Activated naive CD4-positive, alpha-beta T cell treated with anti-CD3 and anti-CD28 coated beads, Interleukin-2, amount 10 ng/mL, durations not matched to agents 7 days and 5 days (primary cell): ENCODE results near the gene NTNG1.

Source experiments
- CTCF ChIA-PET: fragments of 350-600 bp; sonication (Branson Sonifier 250); formaldehyde crosslinking; loops from one replicate; lab custom pipeline; 2021; ENCODE audit warnings: antibody characterized with exemption; lab: Charles Lee
- DNase-seq: peaks from one replicate; pipeline ENCODE4 v3.0.0-alpha.2; 2020
- H3K27ac Mint-ChIP-seq: one replicate; pipeline ENCODE4 v1.8.0; 2021; ENCODE audit warnings: mild to moderate bottlenecking, moderate library complexity, mixed read lengths
- H3K27me3 Mint-ChIP-seq: one replicate; pipeline ENCODE4 v1.8.0; 2021; ENCODE audit warnings: mild to moderate bottlenecking, mixed read lengths
- H3K36me3 Mint-ChIP-seq: one replicate; pipeline ENCODE4 v1.8.0; 2021; ENCODE audit warnings: mixed read lengths
- H3K4me1 Mint-ChIP-seq: one replicate; pipeline ENCODE4 v1.8.0; 2021; ENCODE audit warnings: mixed read lengths
- H3K4me3 Mint-ChIP-seq: one replicate; pipeline ENCODE4 v1.8.0; 2021; ENCODE audit warnings: mild to moderate bottlenecking, moderate library complexity, mixed read lengths
- H3K9me3 Mint-ChIP-seq: one replicate; pipeline ENCODE4 v1.8.0; 2021; ENCODE audit warnings: mixed read lengths

Gene NTNG1

DNA sequence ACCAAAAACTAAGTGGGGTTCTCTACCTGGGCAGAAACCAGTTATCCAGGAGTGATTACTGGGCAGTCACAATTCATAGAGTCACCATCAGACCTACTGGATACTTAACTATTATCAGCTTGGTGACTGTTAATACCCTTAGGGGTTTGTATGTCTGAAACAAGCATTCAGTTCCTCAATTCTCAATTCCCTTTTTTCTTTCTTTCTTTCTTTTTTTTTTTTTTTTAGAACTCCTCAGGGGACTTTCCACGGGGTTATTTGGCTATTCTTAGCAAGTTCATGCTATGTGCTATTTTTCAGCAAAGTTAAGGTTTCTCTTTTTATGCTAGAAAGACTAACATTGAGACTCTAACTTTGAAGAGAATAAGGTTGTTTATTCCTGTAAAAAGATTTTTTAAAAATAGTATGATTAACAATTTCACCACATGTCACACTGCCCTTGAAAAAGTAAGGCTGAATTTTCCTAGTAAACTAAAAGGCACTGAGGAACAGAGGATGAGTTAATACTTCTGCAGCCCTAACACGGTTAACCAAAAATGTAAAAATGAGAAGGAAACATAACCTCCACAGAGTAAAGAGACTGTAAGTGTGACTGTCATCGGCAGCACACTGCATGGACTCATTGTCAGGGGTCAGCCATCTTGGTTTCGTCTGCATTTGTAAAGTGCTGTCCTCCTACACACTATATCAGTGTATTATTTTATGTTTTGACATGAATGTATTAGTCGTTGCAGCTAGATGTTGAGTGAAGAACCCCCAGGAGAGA, 310.2 kb downstream of the NTNG1 start:
- Mint-ChIP-seq H3K4me3 (no peak overlapping the region), H3K27me3 (no peaks in the 10 kb centered on the region), H3K9me3 (no peaks in the 10 kb centered on the region), H3K27ac (no peak overlapping the region), H3K4me1 (no peaks in the 10 kb centered on the region), H3K36me3 (no peaks in the 10 kb centered on the region)
- CTCF ChIA-PET = no interaction called here
- DNase-seq = no peak

DNA sequence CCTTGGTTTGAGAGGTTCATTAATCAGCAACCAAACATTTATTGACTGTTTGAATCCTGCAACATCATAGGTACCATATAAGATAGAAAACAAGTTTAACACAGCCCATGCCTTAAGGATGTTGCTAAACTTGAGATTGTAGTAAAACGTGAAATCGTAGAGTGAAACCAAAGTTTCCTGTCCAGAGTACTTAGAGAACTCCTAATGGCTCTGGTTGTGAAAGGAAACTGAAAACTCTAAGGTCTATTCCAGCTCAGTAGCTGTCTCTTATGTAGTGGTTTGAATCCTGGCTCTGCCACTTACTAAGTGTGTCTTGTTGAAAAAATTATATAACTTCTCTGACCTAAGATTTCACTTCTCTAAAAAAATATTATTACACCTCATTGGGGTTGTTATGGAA, 310.9 kb downstream of the NTNG1 start:
- Mint-ChIP-seq H3K4me1 (no peaks in the 10 kb centered on the region), H3K36me3 (no peaks in the 10 kb centered on the region), H3K27ac (no peak overlapping the region), H3K4me3 (no peak overlapping the region), H3K27me3 (no peaks in the 10 kb centered on the region), H3K9me3 (no peaks in the 10 kb centered on the region)
- DNase-seq = no peak
- CTCF ChIA-PET = no interaction called here

DNA sequence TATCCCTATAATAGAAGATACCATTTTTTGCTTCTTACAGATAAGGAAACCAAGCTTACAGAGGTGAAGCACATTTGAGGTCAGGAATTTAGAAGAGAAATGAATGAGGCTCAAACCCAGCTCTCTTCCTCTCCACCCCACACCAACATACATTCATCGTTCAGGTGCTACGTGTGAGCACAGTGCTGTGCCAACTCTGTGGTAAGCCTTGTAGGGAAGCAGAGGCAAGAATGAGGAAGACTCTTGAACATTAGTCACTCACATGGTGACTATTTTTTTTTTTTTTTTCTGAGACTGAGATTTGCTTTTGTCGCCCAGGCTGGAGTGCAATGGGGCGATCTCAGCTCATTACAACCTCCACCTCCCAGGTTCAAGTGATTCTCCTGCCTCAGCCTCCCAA, 314.0 kb downstream of the NTNG1 start:
- Mint-ChIP-seq H3K27me3 (no peaks in the 10 kb centered on the region), H3K27ac (no peak overlapping the region), H3K4me1 (no peaks in the 10 kb centered on the region), H3K4me3 (no peak overlapping the region), H3K9me3 (no peaks in the 10 kb centered on the region), H3K36me3 (no peaks in the 10 kb centered on the region)
- CTCF ChIA-PET = no interaction called here
- DNase-seq = no peak

DNA sequence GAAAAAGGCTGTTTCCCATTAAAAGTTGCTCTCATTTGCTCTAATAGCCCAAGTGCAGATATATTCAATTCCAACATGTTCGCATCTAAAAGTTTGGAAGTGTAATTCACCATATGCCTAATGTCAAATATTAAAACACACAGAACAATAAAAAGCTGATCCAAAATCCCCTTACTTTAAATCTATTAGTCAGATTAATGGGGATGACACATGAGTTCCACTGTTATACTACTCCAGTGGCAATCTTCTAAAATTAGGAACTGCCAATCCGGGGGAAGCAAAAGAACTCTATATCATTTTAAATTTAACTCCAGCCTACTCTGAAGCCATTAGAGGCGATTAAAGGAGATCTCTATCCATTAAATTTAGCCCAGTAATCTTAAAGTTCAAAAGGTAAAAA, 317.1 kb downstream of the NTNG1 start:
- Mint-ChIP-seq H3K36me3 (no peaks in the 10 kb centered on the region), H3K9me3 (no peaks in the 10 kb centered on the region), H3K27me3 (no peaks in the 10 kb centered on the region), H3K4me1 (no peaks in the 10 kb centered on the region), H3K27ac (no peak overlapping the region), H3K4me3 (no peak overlapping the region)
- CTCF ChIA-PET = no interaction called here
- no peak for DNase-seq

DNA sequence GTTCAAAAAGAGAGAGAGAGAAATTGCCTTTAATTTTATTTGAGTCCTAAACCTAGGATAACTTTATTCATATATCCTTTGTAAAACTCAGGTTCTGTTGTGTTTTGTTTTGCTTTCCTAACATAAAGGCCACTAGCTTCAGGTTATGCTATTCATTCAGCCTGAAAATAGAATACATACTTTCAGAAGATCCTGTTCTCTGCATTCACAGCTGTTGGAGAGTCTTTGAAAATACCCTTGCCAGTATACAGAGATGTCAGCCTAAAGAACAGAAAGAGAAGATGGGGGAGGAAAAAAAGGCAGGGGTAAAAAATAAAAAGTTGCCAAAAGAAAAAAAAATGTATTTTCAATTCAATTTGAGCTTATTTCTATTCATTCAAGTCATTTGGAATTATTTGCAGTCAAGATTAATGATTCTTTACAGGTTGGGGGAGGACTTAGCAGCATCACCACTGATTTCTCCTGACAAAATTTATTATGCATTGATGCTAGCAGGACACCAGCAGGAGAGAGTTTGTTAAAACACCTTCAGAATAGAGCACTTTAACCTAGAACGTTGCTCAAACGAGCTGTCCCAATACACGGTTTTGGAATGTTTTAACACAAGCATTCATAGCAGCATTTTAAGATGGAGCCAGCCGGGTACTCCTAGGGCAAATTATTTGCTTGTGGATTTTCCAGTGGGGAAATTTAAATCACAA, 318.5 kb downstream of the NTNG1 start:
- no peaks in the 10 kb centered on the region for H3K36me3 Mint-ChIP-seq
- H3K4me1 Mint-ChIP-seq = no peaks in the 10 kb centered on the region
- H3K9me3 Mint-ChIP-seq = no peaks in the 10 kb centered on the region
- H3K27ac Mint-ChIP-seq = no peak overlapping the region
- CTCF ChIA-PET = interaction anchor here (0.6 kb wide), 1 partner anchor 252 kb away, joined by 3 read pairs; no protein-coding TSS in a partner anchor
- DNase-seq = no peak
- no peaks in the 10 kb centered on the region for H3K27me3 Mint-ChIP-seq
- no peak overlapping the region for H3K4me3 Mint-ChIP-seq

DNA sequence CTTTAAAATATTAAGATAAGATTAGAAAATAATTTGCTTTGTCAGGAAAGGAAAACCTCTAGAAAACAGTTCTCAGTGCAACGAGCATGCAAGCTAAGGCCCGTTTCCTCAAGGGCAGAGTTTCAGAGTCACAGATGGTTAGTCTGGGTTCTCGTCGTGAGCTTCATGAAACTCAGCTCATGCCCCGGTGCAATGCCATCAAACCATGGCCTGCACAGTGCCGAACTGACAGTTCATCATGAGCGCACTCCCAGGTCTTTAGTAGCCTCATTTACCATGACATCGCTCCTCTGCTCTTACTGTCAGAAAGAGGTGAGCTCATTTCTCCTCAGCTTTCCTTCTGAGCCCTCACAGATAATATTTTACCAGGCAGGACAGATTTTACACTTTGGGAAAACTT, 319.2 kb downstream of the NTNG1 start:
- H3K36me3 Mint-ChIP-seq = no peaks in the 10 kb centered on the region
- no peak overlapping the region for H3K4me3 Mint-ChIP-seq
- no peaks in the 10 kb centered on the region for H3K4me1 Mint-ChIP-seq
- H3K9me3 Mint-ChIP-seq = no peaks in the 10 kb centered on the region
- no peaks in the 10 kb centered on the region for H3K27me3 Mint-ChIP-seq
- CTCF ChIA-PET = no interaction called here
- DNase-seq = no peak
- no peak overlapping the region for H3K27ac Mint-ChIP-seq

DNA sequence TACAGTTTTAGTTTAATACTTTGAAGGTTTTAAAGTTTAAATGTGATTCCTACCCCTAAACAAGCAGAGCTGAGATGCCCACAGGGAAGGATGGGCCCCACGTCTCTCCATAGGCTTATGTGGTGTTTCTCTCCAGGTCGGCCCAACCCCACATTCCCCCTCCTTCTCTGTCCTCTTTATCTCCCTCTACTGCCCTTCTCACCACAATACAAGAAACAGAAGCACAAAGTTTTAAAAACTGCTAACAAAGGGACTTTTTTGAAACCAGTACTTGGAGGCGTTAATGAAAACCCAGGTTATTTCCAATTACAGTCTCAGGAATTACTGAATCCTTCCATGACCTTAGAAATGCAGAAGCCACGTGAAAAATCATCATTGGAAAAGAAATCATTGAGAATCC, 324.0 kb downstream of the NTNG1 start:
- no peaks in the 10 kb centered on the region for H3K9me3 Mint-ChIP-seq
- no peaks in the 10 kb centered on the region for H3K4me1 Mint-ChIP-seq
- no peak for DNase-seq
- H3K36me3 Mint-ChIP-seq = no peaks in the 10 kb centered on the region
- no peak overlapping the region for H3K27ac Mint-ChIP-seq
- CTCF ChIA-PET = no interaction called here
- H3K27me3 Mint-ChIP-seq = no peaks in the 10 kb centered on the region
- no peak overlapping the region for H3K4me3 Mint-ChIP-seq

DNA sequence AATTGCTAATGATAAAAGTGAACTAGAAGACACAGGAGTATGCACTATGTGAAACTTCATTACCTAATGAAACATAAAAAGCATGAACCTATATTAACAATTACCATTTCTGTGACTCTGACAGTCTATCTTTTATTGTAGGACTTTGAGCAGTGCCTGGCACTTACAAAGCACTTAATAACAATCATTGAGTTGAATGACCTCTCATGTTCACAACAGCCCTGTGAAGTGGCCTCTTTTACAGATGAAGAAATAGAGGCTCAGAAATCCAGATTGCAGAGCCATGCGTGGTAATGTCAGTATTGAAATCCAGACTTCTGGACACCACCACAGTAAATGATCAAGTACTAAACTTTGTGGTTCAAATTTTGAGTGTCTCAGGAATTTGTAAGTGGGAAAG, 326.4 kb downstream of the NTNG1 start:
- Mint-ChIP-seq H3K27me3 (no peaks in the 10 kb centered on the region), H3K36me3 (no peaks in the 10 kb centered on the region), H3K4me1 (no peaks in the 10 kb centered on the region), H3K27ac (no peak overlapping the region), H3K9me3 (no peaks in the 10 kb centered on the region), H3K4me3 (no peak overlapping the region)
- CTCF ChIA-PET = no interaction called here
- no peak for DNase-seq

DNA sequence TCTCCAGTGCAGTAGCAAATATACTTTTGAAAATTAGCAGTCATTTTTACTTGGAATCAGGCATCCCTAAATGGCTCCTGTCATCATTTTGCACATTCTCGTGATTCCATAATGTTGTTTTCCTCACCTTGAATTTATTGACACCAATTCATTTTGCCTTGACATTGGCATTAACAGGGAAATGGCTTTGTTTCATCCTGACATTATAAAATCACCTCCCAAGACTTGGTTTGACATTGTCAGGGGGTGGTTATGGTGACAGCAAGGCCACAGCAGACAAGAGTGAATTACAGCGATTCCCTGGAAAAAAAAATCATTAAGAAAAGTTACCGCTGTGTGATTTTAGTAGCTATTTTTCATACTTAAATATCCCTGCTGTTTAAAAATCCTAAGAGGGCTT, 327.0 kb downstream of the NTNG1 start:
- no peak for DNase-seq
- CTCF ChIA-PET = no interaction called here
- H3K27ac Mint-ChIP-seq = no peak overlapping the region
- no peaks in the 10 kb centered on the region for H3K9me3 Mint-ChIP-seq
- no peaks in the 10 kb centered on the region for H3K36me3 Mint-ChIP-seq
- H3K4me3 Mint-ChIP-seq = no peak overlapping the region
- no peaks in the 10 kb centered on the region for H3K27me3 Mint-ChIP-seq
- H3K4me1 Mint-ChIP-seq = no peaks in the 10 kb centered on the region

DNA sequence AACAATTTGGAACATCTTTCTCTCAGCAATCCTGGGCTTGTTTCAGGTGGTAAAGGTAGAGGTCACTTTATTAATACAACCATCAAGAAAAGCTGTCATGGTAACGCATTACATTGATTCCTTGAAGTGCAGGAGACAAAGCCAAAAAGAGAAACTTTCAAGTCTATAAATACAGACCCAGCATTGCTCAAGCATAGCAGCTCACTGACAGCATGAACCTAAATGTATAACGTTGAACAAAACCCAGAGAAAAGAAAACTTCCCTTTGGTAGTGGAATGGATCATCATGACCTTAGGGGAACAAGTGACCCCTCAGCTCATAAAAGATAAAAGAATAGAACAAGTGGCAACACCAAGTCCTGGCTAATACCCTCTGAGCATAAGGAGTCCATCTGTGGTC, 332.2 kb downstream of the NTNG1 start:
- Mint-ChIP-seq H3K27me3 (no peaks in the 10 kb centered on the region), H3K36me3 (no peaks in the 10 kb centered on the region)
- CTCF ChIA-PET = no interaction called here

DNA sequence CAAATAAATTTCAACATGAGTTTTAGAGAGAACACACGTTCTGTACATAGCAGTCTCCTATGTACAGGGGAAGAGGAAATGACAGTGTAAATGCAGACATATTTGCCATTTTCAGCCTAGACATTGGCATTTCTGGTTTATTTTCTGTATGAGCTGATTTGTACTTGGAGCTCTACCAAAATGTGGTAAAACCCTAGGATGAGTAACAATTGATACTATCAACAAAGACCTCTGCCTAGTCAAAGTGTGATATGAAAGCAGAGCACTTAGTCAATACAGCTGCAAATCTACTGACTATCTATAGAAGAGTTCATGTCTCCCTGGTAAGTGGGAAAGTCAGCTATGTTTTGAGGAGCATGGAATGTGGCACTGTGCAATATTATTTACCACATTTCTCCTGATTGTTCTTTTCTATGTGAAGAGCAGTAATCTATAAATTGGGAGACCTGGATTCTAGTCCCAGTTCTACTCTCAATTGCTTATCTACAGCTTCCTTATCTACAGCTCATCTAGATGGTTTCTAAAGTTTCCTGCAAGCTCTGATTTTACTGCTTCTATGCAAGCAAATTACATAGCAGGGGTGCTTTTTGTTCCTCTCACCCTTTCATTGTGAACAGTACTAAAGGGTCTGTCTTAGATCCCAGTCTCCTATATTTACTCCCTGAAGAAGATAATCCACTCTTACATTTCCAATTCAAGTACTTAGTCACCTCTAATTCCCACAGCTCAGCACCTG, 334.2 kb downstream of the NTNG1 start:
- Mint-ChIP-seq H3K27me3 (peaks cover 7% of the 10 kb centered on the region), H3K36me3 (no peaks in the 10 kb centered on the region), H3K27ac (no peak overlapping the region), H3K4me1 (no peaks in the 10 kb centered on the region), H3K9me3 (no peaks in the 10 kb centered on the region), H3K4me3 (no peak overlapping the region)
- DNase-seq = no peak
- CTCF ChIA-PET = interaction anchor here (0.9 kb wide), 1 partner anchor 8 kb away, joined by 3 read pairs; no protein-coding TSS in a partner anchor

More for the DNA sequence above, 332.2 kb downstream of the NTNG1 start:
- Mint-ChIP-seq H3K9me3 (no peaks in the 10 kb centered on the region), H3K27ac (no peak overlapping the region), H3K4me3 (no peak overlapping the region), H3K4me1 (no peaks in the 10 kb centered on the region)
- DNase-seq = no peak

DNA sequence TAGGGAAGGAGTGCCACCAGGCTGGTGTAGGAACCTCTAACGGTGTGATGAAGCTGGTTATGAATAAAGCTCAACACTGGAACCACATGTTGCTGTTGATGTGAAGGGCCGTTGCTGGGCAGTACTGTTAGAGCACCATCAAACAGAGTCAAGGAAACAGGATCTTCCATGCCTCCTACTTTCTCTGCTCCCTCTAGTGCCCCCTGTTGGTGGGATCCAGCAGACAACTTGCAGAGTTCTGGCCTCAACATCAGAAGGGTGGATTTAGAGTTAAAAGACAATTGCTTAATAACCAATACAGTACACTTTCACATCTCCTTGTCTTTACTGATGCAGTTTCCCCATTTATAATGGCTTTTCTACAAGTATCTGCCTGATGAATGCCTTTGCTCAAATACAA, 336.4 kb downstream of the NTNG1 start:
- no peak overlapping the region for H3K4me3 Mint-ChIP-seq
- H3K36me3 Mint-ChIP-seq = no peaks in the 10 kb centered on the region
- CTCF ChIA-PET = no interaction called here

DNA sequence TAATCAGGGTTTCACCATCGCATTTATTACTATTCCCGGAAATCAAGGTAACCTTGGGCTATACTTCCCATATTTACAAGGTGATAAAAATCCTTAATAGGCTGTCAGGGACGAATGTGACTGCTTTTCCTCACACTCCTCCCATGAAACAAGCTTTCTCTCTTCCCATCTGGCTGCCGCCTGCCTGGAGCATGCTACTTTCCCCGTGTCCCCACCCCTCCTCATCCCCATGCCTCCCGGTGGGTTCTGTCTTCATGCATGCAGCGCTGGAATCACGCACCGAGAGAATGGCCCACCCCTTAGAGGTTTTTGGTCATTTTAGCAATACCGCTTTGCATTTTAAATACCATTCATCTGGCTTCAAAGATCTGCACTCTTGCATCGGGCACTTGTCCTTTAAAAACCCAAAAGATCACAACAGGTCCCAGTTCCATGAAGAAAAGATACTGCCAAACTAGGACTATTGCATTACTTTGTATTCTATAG, 339.1 kb downstream of the NTNG1 start:
- no peak overlapping the region for H3K27ac Mint-ChIP-seq
- CTCF ChIA-PET = no interaction called here
- no peak overlapping the region for H3K4me3 Mint-ChIP-seq

More for the DNA sequence above, 336.4 kb downstream of the NTNG1 start:
- Mint-ChIP-seq H3K9me3 (no peaks in the 10 kb centered on the region), H3K27me3 (peaks cover 19% of the 10 kb centered on the region), H3K4me1 (no peaks in the 10 kb centered on the region), H3K27ac (no peak overlapping the region)
- peak; percentile 31 for DNase-seq

DNA sequence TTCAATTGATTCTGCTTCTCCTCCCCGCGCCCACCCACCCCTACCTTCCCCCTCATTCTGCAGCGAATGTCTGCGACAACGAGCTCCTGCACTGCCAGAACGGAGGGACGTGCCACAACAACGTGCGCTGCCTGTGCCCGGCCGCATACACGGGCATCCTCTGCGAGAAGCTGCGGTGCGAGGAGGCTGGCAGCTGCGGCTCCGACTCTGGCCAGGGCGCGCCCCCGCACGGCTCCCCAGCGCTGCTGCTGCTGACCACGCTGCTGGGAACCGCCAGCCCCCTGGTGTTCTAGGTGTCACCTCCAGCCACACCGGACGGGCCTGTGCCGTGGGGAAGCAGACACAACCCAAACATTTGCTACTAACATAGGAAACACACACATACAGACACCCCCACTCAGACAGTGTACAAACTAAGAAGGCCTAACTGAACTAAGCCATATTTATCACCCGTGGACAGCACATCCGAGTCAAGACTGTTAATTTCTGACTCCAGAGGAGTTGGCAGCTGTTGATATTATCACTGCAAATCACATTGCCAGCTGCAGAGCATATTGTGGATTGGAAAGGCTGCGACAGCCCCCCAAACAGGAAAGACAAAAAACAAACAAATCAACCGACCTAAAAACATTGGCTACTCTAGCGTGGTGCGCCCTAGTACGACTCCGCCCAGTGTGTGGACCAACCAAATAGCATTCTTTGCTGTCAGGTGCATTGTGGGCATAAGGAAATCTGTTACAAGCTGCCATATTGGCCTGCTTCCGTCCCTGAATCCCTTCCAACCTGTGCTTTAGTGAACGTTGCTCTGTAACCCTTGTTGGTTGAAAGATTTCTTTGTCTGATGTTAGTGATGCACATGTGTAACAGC, 339.9 kb downstream of the NTNG1 start:
- peak overlapping the region; percentile 3 for H3K27ac Mint-ChIP-seq
- no peaks in the 10 kb centered on the region for H3K36me3 Mint-ChIP-seq
- no peak for DNase-seq
- CTCF ChIA-PET = no interaction called here
- H3K27me3 Mint-ChIP-seq = peaks cover 19% of the 10 kb centered on the region
- no peak overlapping the region for H3K4me3 Mint-ChIP-seq
- H3K9me3 Mint-ChIP-seq = no peaks in the 10 kb centered on the region
- no peaks in the 10 kb centered on the region for H3K4me1 Mint-ChIP-seq

More for the DNA sequence above, 339.1 kb downstream of the NTNG1 start:
- no peak for DNase-seq
- Mint-ChIP-seq H3K9me3 (no peaks in the 10 kb centered on the region), H3K4me1 (no peaks in the 10 kb centered on the region), H3K27me3 (peaks cover 19% of the 10 kb centered on the region), H3K36me3 (no peaks in the 10 kb centered on the region)
